Tibial nerve (tissue), 4 donors: Measurements from ENCODE around the gene TMEM131L. TPM values are rescaled to one million over a fixed set of nuclear protein-coding genes. Genes with fewer than 3 reads are reported as not detected.

Experiments
- DNase-seq, 2 donors: peaks; one replicate each; pipeline ENCODE4 v3.0.0-alpha.2; 2019; ENCODE audit warnings: low spot score in 2 of 2
- H3K27ac ChIP-seq, 4 donors: fragments of 200-600 bp; sonication (generic) in 3 of 4; one replicate each; pipeline ENCODE4 v1.5.1; 2017 to 2019; ENCODE audit warnings: mild to moderate bottlenecking in 1 of 4
- H3K27me3 ChIP-seq, 2 donors: fragments of 200-600 bp; sonication (generic) in 1 of 2; one replicate each; pipeline versions ENCODE4 v1.5.1 to v1.6.0; 2017 to 2019
- H3K36me3 ChIP-seq, 3 donors: fragments of 200-600 bp; sonication (generic); one replicate each; pipeline ENCODE4 v1.5.1; 2018 to 2019
- H3K4me1 ChIP-seq, 4 donors: fragments of 200-600 bp; sonication (generic) in 3 of 4; one replicate each; pipeline ENCODE4 v1.5.1; 2017 to 2019
- H3K4me3 ChIP-seq, 4 donors: fragments of 200-600 bp; sonication (generic) in 3 of 4; one replicate each; pipeline ENCODE4 v1.5.1; 2017 to 2019; ENCODE audit warnings: mild to moderate bottlenecking in 1 of 4, moderate library complexity in 1 of 4
- H3K9me3 ChIP-seq, 4 donors: fragments of 200-600 bp; sonication (generic) in 3 of 4; one replicate each; pipeline ENCODE4 v1.5.1; 2017 to 2019
- EP300 ChIP-seq, 2 donors: sonication (generic); formaldehyde crosslinking; IDR thresholded peaks; one replicate each; pipeline ENCODE4 v1.6.1; 2017; ENCODE audit warnings: antibody characterized with exemption in 2 of 2, mild to moderate bottlenecking in 1 of 2
- POLR2A ChIP-seq, 2 donors: fragments of 450-650 bp; IDR thresholded peaks; one replicate each; pipeline ENCODE4 v1.6.1; 2017; ENCODE audit warnings: antibody characterized with exemption in 2 of 2, mild to moderate bottlenecking in 2 of 2, moderate library complexity in 2 of 2
- WGBS, 2 donors: methylation state at CpG; one replicate each; pipeline ENCODE4 v1.1.5; 2018; 5-methylcytosine and 5-hydroxymethylcytosine counted together
- total RNA-seq, 4 donors: library from RNA; depleted of rRNA; stranded (reverse); fragments of >200 nt; gene quantifications; one replicate each; pipeline ENCODE4 v1.1.0, GENCODE V29; 2016
- TF ChIP-seq, protein P1 (sequence below), 5 experiments: fragments of 200-600 bp in 3 of 5; fragments of 450-650 bp in 2 of 5; sonication (generic) in 3 of 5; IDR thresholded peaks; one replicate each; pipeline ENCODE4 v1.5.1; 2016 to 2019; ENCODE audit warnings: antibody characterized with exemption in 5 of 5, mild to moderate bottlenecking in 3 of 5, moderate library complexity in 2 of 5

Gene TMEM131L
- total RNA-seq, 4 donors from 2014 or later = 8.7 to 19.9 (median 12.1) TPM

DNA sequence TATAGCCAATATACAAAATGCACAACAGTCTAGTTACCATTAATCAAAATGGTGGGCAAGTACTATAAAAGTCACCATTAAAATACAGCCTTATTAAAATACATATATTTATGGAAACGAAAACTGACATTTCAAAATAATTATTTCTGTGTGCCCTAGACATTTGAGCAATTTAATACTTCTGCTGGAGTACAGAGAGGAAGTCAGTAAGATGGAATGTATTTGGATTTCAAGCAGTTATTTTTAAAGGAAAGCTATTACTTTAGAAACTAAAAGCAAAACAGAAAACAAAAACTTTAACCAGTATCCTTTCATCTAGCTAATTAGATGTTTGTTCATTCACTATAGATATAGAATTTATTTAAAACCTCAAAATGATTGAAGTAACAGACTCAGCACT, 180.1 kb downstream of the TMEM131L start:
- WGBS, 2 donors = 41 to 42% methylated on average over 1 of the region's 1 CpG
- H3K27ac ChIP-seq = no peak overlapping the region
- H3K27me3 ChIP-seq = no peaks in the 10 kb centered on the region
- no peak for DNase-seq
- TF ChIP-seq POLR2A (IDR thresholded peaks at IDR 0.05) = no peak
- TF ChIP-seq, protein P1, sequence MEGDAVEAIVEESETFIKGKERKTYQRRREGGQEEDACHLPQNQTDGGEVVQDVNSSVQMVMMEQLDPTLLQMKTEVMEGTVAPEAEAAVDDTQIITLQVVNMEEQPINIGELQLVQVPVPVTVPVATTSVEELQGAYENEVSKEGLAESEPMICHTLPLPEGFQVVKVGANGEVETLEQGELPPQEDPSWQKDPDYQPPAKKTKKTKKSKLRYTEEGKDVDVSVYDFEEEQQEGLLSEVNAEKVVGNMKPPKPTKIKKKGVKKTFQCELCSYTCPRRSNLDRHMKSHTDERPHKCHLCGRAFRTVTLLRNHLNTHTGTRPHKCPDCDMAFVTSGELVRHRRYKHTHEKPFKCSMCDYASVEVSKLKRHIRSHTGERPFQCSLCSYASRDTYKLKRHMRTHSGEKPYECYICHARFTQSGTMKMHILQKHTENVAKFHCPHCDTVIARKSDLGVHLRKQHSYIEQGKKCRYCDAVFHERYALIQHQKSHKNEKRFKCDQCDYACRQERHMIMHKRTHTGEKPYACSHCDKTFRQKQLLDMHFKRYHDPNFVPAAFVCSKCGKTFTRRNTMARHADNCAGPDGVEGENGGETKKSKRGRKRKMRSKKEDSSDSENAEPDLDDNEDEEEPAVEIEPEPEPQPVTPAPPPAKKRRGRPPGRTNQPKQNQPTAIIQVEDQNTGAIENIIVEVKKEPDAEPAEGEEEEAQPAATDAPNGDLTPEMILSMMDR (IDR thresholded peaks at IDR 0.05) = no peak
- no peak for TF ChIP-seq EP300 (IDR thresholded peaks at IDR 0.05)
- H3K36me3 ChIP-seq = no peaks in the 10 kb centered on the region
- peaks cover 0 to 4% (median 0%) of the 10 kb centered on the region in 4 donors for H3K9me3 ChIP-seq
- H3K4me1 ChIP-seq = no peaks in the 10 kb centered on the region
- no peak overlapping the region for H3K4me3 ChIP-seq

- no peaks in the 10 kb centered on the region for H3K4me1 ChIP-seq
- no peaks in the 10 kb centered on the region for H3K27me3 ChIP-seq
- no peak overlapping the region for H3K4me3 ChIP-seq
- DNase-seq = no peak
- WGBS, 2 donors = 93 to 95% methylated on average over 1 of the region's 1 CpG
- TF ChIP-seq POLR2A (IDR thresholded peaks at IDR 0.05) = no peak
- H3K9me3 ChIP-seq = peaks cover 0 to 4% (median 0%) of the 10 kb centered on the region in 4 donors
- H3K27ac ChIP-seq = no peak overlapping the region
- H3K36me3 ChIP-seq = no peaks in the 10 kb centered on the region
These were observed 180.8 kb downstream of the TMEM131L start for GRCh38 chr4:153646978-153647377.

DNA sequence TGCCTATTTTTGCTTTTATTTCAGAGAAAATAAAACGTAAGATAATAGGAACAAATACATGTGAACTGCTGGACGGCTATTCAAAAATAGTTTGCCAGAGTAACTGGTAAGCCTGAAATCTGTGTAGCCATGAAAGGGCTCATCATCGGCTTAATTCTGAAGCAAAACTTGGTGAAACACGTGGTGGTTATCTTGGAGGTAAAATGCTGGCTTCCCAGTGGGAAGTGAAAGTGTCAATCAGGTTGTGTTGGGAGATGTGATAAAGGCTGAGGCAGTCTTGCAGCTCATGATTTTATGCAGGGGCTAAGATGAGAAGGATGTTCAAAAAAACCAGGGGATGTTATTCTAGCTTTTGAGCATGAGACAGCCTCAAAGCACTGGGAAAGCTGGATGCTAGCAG, 181.8 kb downstream of the TMEM131L start:
- no peak overlapping the region for H3K27ac ChIP-seq

GRCh38 chr4:153649572-153649991, 183.4 kb downstream of the TMEM131L start:
- Histone ChIP-seq H3K27me3 (no peaks in the 10 kb centered on the region), H3K4me3 (no peak overlapping the region), H3K4me1 (no peaks in the 10 kb centered on the region), H3K9me3 (peaks cover 0 to 4% (median 0%) of the 10 kb centered on the region in 4 donors), H3K36me3 (no peaks in the 10 kb centered on the region), H3K27ac (no peak overlapping the region)
- 58 to 60% methylated on average over 6 of the region's 6 CpGs for WGBS, 2 donors
- TF ChIP-seq, protein P1 (IDR thresholded peaks at IDR 0.05) = peak in 1 of 5 experiments; percentile 15
- TF ChIP-seq EP300 (IDR thresholded peaks at IDR 0.05) = no peak
- DNase-seq = no peak

More for the DNA sequence above, 181.8 kb downstream of the TMEM131L start:
- H3K9me3 ChIP-seq = peaks cover 0 to 4% (median 0%) of the 10 kb centered on the region in 4 donors
- H3K4me3 ChIP-seq = no peak overlapping the region
- DNase-seq = no peak
- WGBS, 2 donors = 71 to 73% methylated on average over 4 of the region's 4 CpGs
- H3K27me3 ChIP-seq = no peaks in the 10 kb centered on the region
- TF ChIP-seq EP300 (IDR thresholded peaks at IDR 0.05) (no peak), POLR2A (IDR thresholded peaks at IDR 0.05) (no peak)
- TF ChIP-seq, protein P1 (IDR thresholded peaks at IDR 0.05) = no peak
- no peaks in the 10 kb centered on the region for H3K4me1 ChIP-seq
- H3K36me3 ChIP-seq = no peaks in the 10 kb centered on the region

DNA sequence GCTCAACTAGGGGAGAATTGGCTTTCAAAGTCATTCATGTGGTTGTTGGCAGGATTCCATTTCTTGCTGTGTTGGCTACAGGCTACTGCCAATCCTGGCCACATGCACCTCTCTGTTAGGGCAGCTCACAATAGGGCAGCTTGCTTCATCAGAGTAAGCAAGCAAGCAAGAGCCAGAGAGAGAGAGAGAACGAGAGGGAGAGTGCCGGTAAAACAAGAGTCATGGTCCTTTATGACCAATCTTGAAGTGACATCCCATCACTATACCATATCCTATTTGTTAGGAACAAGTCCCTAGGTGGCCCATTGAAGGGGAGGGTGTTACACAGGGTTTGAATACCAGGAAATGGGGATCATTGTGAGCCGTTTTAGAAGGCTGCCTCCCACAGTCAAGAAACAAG, 185.0 kb downstream of the TMEM131L start:
- H3K9me3 ChIP-seq = no peaks in the 10 kb centered on the region
- H3K27me3 ChIP-seq = no peaks in the 10 kb centered on the region
- TF ChIP-seq EP300 (IDR thresholded peaks at IDR 0.05) (no peak), POLR2A (IDR thresholded peaks at IDR 0.05) (no peak)
- TF ChIP-seq, protein P1 (IDR thresholded peaks at IDR 0.05) = no peak
- peak overlapping the region; percentile 7 to 62 (median 58) for H3K27ac ChIP-seq
- no peaks in the 10 kb centered on the region for H3K36me3 ChIP-seq
- no peak overlapping the region for H3K4me3 ChIP-seq
- DNase-seq = no peak
- peaks cover 0 to under 1% (median 0%) of the 10 kb centered on the region in 4 donors for H3K4me1 ChIP-seq
- WGBS, 2 donors = 42 to 48% methylated on average over 3 of the region's 3 CpGs

DNA sequence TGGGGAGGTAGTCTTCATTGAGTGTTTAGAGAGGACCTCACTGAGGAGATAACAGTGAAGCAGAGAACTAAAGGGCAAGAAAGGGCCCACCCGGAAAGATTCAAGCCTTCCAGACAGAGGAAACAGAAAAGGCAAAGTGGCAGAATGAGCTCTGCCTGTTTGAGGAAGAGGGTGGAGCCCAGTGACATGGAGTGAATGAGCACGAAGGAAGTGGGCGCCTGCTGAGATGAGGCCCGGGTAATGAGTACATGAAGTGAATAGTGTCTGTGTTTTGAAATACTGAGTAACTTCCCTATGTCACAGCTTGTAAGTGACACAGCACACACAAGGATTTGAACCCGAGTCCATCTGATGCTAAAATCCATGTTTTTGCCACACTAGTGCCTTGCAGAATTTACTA, 185.4 kb downstream of the TMEM131L start:
- DNase-seq = peak; percentile 28 to 49
- Histone ChIP-seq H3K9me3 (no peaks in the 10 kb centered on the region), H3K4me1 (peaks cover 0 to 6% (median 0%) of the 10 kb centered on the region in 4 donors), H3K27ac (peak overlapping the region; percentile 7 to 73 (median 49)), H3K4me3 (no peak overlapping the region), H3K36me3 (no peaks in the 10 kb centered on the region), H3K27me3 (no peaks in the 10 kb centered on the region)
- TF ChIP-seq POLR2A (IDR thresholded peaks at IDR 0.05) (no peak), EP300 (IDR thresholded peaks at IDR 0.05) (peak in 1 of 2 donors; percentile 63)
- WGBS, 2 donors = 44 to 48% methylated on average over 5 of the region's 5 CpGs
